Ovary (tissue), 3 donors: ENCODE data around the gene LIPC.

Experiments used
- EP300 ChIP-seq: sonication (generic); formaldehyde crosslinking; IDR thresholded peaks from one replicate; pipeline ENCODE4 v1.6.1; 2017; ENCODE audit warnings: antibody characterized with exemption
- POLR2A ChIP-seq: fragments of 450-650 bp; IDR thresholded peaks from one replicate; pipeline ENCODE4 v1.6.1; 2017; ENCODE audit warnings: antibody characterized with exemption, mild to moderate bottlenecking, moderate library complexity
- TF ChIP-seq, protein P1 (sequence below), 3 donors: fragments of 450-650 bp in 2 of 3; fragments of 200-600 bp in 1 of 3; IDR thresholded peaks; one replicate each; pipeline versions ENCODE4 v1.5.1 to v1.8.0; 2016 to 2022; ENCODE audit warnings: antibody characterized with exemption in 3 of 3, mild to moderate bottlenecking in 1 of 3
- donor health status: DM: no; HTN: no; CAD: no.

GRCh38 chr15:58427987-58428386 is 3.8 kb upstream of the LIPC start:
- TF ChIP-seq, protein P1, sequence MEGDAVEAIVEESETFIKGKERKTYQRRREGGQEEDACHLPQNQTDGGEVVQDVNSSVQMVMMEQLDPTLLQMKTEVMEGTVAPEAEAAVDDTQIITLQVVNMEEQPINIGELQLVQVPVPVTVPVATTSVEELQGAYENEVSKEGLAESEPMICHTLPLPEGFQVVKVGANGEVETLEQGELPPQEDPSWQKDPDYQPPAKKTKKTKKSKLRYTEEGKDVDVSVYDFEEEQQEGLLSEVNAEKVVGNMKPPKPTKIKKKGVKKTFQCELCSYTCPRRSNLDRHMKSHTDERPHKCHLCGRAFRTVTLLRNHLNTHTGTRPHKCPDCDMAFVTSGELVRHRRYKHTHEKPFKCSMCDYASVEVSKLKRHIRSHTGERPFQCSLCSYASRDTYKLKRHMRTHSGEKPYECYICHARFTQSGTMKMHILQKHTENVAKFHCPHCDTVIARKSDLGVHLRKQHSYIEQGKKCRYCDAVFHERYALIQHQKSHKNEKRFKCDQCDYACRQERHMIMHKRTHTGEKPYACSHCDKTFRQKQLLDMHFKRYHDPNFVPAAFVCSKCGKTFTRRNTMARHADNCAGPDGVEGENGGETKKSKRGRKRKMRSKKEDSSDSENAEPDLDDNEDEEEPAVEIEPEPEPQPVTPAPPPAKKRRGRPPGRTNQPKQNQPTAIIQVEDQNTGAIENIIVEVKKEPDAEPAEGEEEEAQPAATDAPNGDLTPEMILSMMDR (IDR thresholded peaks at IDR 0.05), result no peak
- TF ChIP-seq EP300 (no peak), POLR2A (no peak)
